WTC11 (cell line): ENCODE measurements around the gene LPP. TPM values are rescaled to one million over a fixed set of nuclear protein-coding genes. Genes with fewer than 3 reads are reported as not detected.

Experiments
- ATAC-seq: fragments of 200-7000 bp; cut with Tn5 transposase; 2 replicates; pipeline ENCODE4 v1.10.0; 2021; ENCODE audit warnings: mild to moderate bottlenecking, moderate library complexity
- CTCF ChIA-PET: fragments of 300-600 bp; sonication (Branson Sonifier 250); formaldehyde crosslinking; loops from one replicate; lab custom pipeline; 2021; ENCODE audit warnings: antibody characterized with exemption; lab: Charles Lee
- POLR2A ChIA-PET: fragments of 350-600 bp; sonication (Branson Sonifier 250); formaldehyde crosslinking; loops from one replicate; lab custom pipeline; 2021; ENCODE audit warnings: antibody characterized with exemption; lab: Charles Lee
- DNase-seq: peaks from one replicate; pipeline ENCODE4 v3.0.0; 2021; ENCODE audit warnings: low spot score
- H3K27ac Mint-ChIP-seq: 2 replicates; pipeline ENCODE4 v1.8.0; 2021; ENCODE audit warnings: mixed read lengths
- H3K27me3 Mint-ChIP-seq: 2 replicates; pipeline ENCODE4 v1.8.0; 2021; ENCODE audit warnings: low read depth, mild to moderate bottlenecking, moderate library complexity, mixed read lengths
- H3K36me3 Mint-ChIP-seq: 2 replicates; pipeline ENCODE4 v1.8.0; 2021; ENCODE audit warnings: mixed read lengths
- H3K4me1 Mint-ChIP-seq: 2 replicates; pipeline ENCODE4 v1.8.0; 2022; ENCODE audit warnings: mixed read lengths
- H3K4me3 Mint-ChIP-seq: 2 replicates; pipeline ENCODE4 v1.8.0; 2021; ENCODE audit warnings: mild to moderate bottlenecking, moderate library complexity, mixed read lengths
- H3K9me3 Mint-ChIP-seq: 2 replicates; pipeline ENCODE4 v1.8.0; 2021; ENCODE audit warnings: mixed read lengths
- CREM ChIP-seq: sonication (generic); formaldehyde crosslinking; IDR thresholded peaks from 2 replicates; pipeline ENCODE4 v1.8.1; 2022; ENCODE audit warnings: mild to moderate bottlenecking, missing genetic modification reagents, moderate library complexity
- ELF4 ChIP-seq: sonication (generic); formaldehyde crosslinking; IDR thresholded peaks from 2 replicates; pipeline ENCODE4 v1.8.1; 2022; ENCODE audit warnings: low read depth, mild to moderate bottlenecking, moderate library complexity, missing genetic modification reagents
- ETV6 ChIP-seq: sonication (generic); formaldehyde crosslinking; IDR thresholded peaks from 2 replicates; pipeline ENCODE4 v1.8.1; 2022; ENCODE audit warnings: mild to moderate bottlenecking, missing genetic modification reagents
- FOXP1 ChIP-seq: sonication (generic); formaldehyde crosslinking; IDR thresholded peaks from 2 replicates; pipeline ENCODE4 v1.8.0; 2022; ENCODE audit warnings: missing genetic modification reagents, mild to moderate bottlenecking, moderate library complexity, borderline replicate concordance
- GABPB1 ChIP-seq: sonication (generic); formaldehyde crosslinking; IDR thresholded peaks from 2 replicates; pipeline ENCODE4 v1.8.1; 2023; ENCODE audit warnings: mild to moderate bottlenecking, missing genetic modification reagents
- HMGA2 ChIP-seq: fragments of 250-450 bp; sonication (Bioruptor Pico); IDR thresholded peaks from 2 replicates; pipeline ENCODE4 v1.4.0; 2021; ENCODE audit warnings: mild to moderate bottlenecking, moderate library complexity
- SP1 ChIP-seq: sonication (generic); formaldehyde crosslinking; conservative IDR thresholded peaks from 2 replicates; pipeline ENCODE4 v1.8.1; 2022; ENCODE audit warnings: missing genetic modification reagents
- TP53 ChIP-seq: sonication (generic); formaldehyde crosslinking; IDR thresholded peaks from 2 replicates; pipeline ENCODE4 v1.8.1; 2023; ENCODE audit warnings: mild to moderate bottlenecking, missing genetic modification reagents
- ZNF121 ChIP-seq: sonication (generic); formaldehyde crosslinking; IDR thresholded peaks from 2 replicates; pipeline ENCODE4 v1.8.0; 2023; ENCODE audit warnings: missing genetic modification reagents
- ZNF219 ChIP-seq: sonication (generic); formaldehyde crosslinking; IDR thresholded peaks from 2 replicates; pipeline ENCODE4 v1.8.0; 2023; ENCODE audit warnings: missing genetic modification reagents, mild to moderate bottlenecking, borderline replicate concordance
- ZNF671 ChIP-seq: fragments of 250-450 bp; sonication (Bioruptor Pico); IDR thresholded peaks from 2 replicates; pipeline ENCODE4 v1.8.0; 2021; ENCODE audit warnings: mild to moderate bottlenecking
- total RNA-seq: library from RNA; stranded (reverse); gene quantifications from 3 replicates; pipeline ENCODE4 v1.2.3, GENCODE V29; 2021
- TF ChIP-seq, protein P1 (sequence below): sonication (generic); formaldehyde crosslinking; IDR thresholded peaks from 2 replicates; pipeline ENCODE4 v1.8.0; 2022; ENCODE audit warnings: mild to moderate bottlenecking, missing genetic modification reagents
- TF ChIP-seq, protein P2 (sequence below): fragments of 250-450 bp; sonication (Bioruptor Pico); IDR thresholded peaks from 2 replicates; pipeline ENCODE4 v1.9.0; 2021; ENCODE audit warnings: moderate library complexity, mild to moderate bottlenecking, inconsistent platforms, borderline replicate concordance
- TF ChIP-seq, protein P3 (sequence below): sonication (generic); formaldehyde crosslinking; IDR thresholded peaks from 2 replicates; pipeline ENCODE4 v1.8.1; 2023; ENCODE audit warnings: mild to moderate bottlenecking, moderate library complexity, missing genetic modification reagents
- TF ChIP-seq, protein P4 (sequence below): sonication (generic); formaldehyde crosslinking; IDR thresholded peaks from 2 replicates; pipeline ENCODE4 v1.8.0; 2023; ENCODE audit warnings: missing genetic modification reagents
- TF ChIP-seq, protein P5 (sequence below): sonication (generic); formaldehyde crosslinking; IDR thresholded peaks from 2 replicates; pipeline ENCODE4 v1.8.1; 2022; ENCODE audit warnings: missing genetic modification reagents, borderline replicate concordance
- TF ChIP-seq, protein P6 (sequence below): sonication (generic); formaldehyde crosslinking; IDR thresholded peaks from 2 replicates; pipeline ENCODE4 v1.8.1; 2023; ENCODE audit warnings: mild to moderate bottlenecking, missing genetic modification reagents
- TF ChIP-seq, protein P7 (sequence below): sonication (generic); formaldehyde crosslinking; conservative IDR thresholded peaks from 2 replicates; pipeline ENCODE4 v1.8.1; 2023; ENCODE audit warnings: mild to moderate bottlenecking, low read depth, missing genetic modification reagents, moderate library complexity

The LPP gene
- total RNA-seq, 1 experiment from 2014 or later: 49.6 TPM

DNA sequence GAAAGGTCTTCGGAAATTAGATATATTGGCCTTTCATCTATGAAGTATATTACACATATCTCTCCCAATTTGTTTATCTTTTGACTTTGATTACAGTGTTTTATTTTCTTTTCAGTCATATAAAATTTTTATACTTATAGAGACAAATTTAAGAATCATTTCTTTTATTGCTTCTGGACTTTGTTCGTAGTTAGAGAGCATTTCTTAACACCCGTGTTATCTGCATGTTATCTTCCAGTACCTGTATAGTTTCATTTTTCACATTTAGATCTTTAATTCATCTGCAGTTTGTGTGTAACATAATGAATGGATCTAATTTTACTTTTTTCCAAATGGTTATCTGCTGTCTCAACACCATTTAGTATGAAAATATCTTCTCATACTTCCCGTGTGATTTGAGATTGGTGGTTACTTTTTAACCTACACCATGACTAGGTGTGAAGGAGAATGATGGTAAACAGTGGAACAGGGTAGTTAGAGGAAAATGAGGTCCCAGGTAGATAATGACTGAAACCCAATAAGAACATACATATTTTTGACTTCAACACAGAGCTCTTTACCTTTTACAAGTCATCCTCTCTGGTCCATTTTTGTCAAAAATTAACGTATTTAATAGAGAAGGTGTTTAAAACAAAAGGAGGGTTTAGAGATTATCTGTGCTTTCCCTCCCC is 99.3 kb downstream of the LPP start:
- peaks cover 4% of the 10 kb centered on the region; the same call in 1 of the 2 replicates for H3K4me1 Mint-ChIP-seq
- H3K9me3 Mint-ChIP-seq: peaks cover 15% of the 10 kb centered on the region
- POLR2A ChIA-PET: no interaction called here
- DNase-seq (no peak), ATAC-seq (no peak)
- no peak overlapping the region for H3K4me3 Mint-ChIP-seq
- peaks cover 8% of the 10 kb centered on the region; the same call in 1 of the 2 replicates for H3K36me3 Mint-ChIP-seq
- TF ChIP-seq TP53 (CRISPR knock-in tag) (no peak), ZNF121 (CRISPR knock-in tag) (no peak), SP1 (CRISPR knock-in tag) (no peak), ETV6 (CRISPR knock-in tag) (no peak), ELF4 (CRISPR knock-in tag) (no peak), CREM (CRISPR knock-in tag) (no peak), ZNF671 (no peak), FOXP1 (CRISPR knock-in tag) (no peak)
- TF ChIP-seq, protein P1, sequence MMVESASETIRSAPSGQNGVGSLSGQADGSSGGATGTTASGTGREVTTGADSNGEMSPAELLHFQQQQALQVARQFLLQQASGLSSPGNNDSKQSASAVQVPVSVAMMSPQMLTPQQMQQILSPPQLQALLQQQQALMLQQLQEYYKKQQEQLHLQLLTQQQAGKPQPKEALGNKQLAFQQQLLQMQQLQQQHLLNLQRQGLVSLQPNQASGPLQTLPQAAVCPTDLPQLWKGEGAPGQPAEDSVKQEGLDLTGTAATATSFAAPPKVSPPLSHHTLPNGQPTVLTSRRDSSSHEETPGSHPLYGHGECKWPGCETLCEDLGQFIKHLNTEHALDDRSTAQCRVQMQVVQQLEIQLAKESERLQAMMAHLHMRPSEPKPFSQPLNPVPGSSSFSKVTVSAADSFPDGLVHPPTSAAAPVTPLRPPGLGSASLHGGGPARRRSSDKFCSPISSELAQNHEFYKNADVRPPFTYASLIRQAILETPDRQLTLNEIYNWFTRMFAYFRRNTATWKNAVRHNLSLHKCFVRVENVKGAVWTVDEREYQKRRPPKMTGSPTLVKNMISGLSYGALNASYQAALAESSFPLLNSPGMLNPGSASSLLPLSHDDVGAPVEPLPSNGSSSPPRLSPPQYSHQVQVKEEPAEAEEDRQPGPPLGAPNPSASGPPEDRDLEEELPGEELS: no peak
- TF ChIP-seq, protein P2, sequence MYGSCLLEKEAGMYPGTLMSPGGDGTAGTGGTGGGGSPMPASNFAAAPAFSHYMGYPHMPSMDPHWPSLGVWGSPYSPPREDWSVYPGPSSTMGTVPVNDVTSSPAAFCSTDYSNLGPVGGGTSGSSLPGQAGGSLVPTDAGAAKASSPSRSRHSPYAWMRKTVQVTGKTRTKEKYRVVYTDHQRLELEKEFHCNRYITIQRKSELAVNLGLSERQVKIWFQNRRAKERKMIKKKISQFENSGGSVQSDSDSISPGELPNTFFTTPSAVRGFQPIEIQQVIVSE (CRISPR knock-in tag): no peak
- no peak overlapping the region for H3K27ac Mint-ChIP-seq
- H3K27me3 Mint-ChIP-seq: no peaks in the 10 kb centered on the region
- CTCF ChIA-PET: no interaction called here

DNA sequence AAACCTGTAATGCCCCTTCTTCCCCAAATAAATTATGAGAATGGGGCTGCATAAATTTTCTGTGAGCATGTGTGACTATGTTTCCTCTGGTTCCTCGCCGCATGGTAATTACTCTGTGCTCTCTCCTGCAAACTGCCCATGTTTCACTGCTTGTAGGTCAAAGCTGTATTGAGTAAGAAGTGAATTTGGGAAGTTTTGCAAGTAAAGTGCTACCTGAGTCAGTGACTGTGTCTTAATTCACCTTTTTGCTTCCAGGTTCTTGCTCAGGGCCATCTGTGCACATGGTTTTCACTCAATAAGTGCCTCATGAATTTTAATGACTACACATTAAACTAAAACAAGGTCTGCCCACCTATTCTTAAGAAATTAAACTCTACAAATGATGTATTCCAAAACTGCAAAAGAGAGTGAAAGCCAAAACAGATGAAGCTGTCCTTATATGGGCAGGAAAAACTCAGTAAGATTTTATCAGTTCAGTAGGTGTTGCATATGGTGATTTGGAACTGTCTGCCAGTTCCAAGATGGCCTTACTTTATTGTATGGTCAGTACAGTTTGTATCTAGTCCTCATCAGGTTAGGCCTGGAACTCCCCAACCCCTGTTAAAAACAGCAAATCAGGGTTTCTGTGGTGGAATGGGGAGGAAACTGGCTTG is 100.0 kb downstream of the LPP start:
- no peak overlapping the region for H3K4me3 Mint-ChIP-seq
- H3K9me3 Mint-ChIP-seq: peaks cover 15% of the 10 kb centered on the region
- H3K36me3 Mint-ChIP-seq: peaks cover 8% of the 10 kb centered on the region; the same call in 1 of the 2 replicates
- H3K27me3 Mint-ChIP-seq: no peaks in the 10 kb centered on the region
- no peak for DNase-seq
- no peak for ATAC-seq
- POLR2A ChIA-PET: no interaction called here
- CTCF ChIA-PET: no interaction called here
- peaks cover 4% of the 10 kb centered on the region; the same call in 1 of the 2 replicates for H3K4me1 Mint-ChIP-seq
- H3K27ac Mint-ChIP-seq: no peak overlapping the region
- TF ChIP-seq, protein P3, sequence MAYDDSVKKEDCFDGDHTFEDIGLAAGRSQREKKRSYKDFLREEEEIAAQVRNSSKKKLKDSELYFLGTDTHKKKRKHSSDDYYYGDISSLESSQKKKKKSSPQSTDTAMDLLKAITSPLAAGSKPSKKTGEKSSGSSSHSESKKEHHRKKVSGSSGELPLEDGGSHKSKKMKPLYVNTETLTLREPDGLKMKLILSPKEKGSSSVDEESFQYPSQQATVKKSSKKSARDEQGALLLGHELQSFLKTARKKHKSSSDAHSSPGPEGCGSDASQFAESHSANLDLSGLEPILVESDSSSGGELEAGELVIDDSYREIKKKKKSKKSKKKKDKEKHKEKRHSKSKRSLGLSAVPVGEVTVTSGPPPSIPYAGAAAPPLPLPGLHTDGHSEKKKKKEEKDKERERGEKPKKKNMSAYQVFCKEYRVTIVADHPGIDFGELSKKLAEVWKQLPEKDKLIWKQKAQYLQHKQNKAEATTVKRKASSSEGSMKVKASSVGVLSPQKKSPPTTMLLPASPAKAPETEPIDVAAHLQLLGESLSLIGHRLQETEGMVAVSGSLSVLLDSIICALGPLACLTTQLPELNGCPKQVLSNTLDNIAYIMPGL (CRISPR knock-in tag): no peak
- TF ChIP-seq ZNF219 (CRISPR knock-in tag) (no peak), ETV6 (CRISPR knock-in tag) (no peak), HMGA2 (CRISPR knock-in tag) (no peak), GABPB1 (CRISPR knock-in tag) (no peak)
- TF ChIP-seq, protein P4, sequence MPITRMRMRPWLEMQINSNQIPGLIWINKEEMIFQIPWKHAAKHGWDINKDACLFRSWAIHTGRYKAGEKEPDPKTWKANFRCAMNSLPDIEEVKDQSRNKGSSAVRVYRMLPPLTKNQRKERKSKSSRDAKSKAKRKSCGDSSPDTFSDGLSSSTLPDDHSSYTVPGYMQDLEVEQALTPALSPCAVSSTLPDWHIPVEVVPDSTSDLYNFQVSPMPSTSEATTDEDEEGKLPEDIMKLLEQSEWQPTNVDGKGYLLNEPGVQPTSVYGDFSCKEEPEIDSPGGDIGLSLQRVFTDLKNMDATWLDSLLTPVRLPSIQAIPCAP (CRISPR knock-in tag): no peak
- TF ChIP-seq, protein P5, sequence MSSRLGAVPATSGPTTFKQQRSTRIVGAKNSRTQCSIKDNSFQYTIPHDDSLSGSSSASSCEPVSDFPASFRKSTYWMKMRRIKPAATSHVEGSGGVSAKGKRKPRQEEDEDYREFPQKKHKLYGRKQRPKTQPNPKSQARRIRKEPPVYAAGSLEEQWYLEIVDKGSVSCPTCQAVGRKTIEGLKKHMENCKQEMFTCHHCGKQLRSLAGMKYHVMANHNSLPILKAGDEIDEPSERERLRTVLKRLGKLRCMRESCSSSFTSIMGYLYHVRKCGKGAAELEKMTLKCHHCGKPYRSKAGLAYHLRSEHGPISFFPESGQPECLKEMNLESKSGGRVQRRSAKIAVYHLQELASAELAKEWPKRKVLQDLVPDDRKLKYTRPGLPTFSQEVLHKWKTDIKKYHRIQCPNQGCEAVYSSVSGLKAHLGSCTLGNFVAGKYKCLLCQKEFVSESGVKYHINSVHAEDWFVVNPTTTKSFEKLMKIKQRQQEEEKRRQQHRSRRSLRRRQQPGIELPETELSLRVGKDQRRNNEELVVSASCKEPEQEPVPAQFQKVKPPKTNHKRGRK (CRISPR knock-in tag): no peak
- TF ChIP-seq, protein P6, sequence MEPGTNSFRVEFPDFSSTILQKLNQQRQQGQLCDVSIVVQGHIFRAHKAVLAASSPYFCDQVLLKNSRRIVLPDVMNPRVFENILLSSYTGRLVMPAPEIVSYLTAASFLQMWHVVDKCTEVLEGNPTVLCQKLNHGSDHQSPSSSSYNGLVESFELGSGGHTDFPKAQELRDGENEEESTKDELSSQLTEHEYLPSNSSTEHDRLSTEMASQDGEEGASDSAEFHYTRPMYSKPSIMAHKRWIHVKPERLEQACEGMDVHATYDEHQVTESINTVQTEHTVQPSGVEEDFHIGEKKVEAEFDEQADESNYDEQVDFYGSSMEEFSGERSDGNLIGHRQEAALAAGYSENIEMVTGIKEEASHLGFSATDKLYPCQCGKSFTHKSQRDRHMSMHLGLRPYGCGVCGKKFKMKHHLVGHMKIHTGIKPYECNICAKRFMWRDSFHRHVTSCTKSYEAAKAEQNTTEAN (CRISPR knock-in tag): no peak
- TF ChIP-seq, protein P7, sequence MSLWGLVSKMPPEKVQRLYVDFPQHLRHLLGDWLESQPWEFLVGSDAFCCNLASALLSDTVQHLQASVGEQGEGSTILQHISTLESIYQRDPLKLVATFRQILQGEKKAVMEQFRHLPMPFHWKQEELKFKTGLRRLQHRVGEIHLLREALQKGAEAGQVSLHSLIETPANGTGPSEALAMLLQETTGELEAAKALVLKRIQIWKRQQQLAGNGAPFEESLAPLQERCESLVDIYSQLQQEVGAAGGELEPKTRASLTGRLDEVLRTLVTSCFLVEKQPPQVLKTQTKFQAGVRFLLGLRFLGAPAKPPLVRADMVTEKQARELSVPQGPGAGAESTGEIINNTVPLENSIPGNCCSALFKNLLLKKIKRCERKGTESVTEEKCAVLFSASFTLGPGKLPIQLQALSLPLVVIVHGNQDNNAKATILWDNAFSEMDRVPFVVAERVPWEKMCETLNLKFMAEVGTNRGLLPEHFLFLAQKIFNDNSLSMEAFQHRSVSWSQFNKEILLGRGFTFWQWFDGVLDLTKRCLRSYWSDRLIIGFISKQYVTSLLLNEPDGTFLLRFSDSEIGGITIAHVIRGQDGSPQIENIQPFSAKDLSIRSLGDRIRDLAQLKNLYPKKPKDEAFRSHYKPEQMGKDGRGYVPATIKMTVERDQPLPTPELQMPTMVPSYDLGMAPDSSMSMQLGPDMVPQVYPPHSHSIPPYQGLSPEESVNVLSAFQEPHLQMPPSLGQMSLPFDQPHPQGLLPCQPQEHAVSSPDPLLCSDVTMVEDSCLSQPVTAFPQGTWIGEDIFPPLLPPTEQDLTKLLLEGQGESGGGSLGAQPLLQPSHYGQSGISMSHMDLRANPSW (CRISPR knock-in tag): no peak
